MCF 10A (cell line): Measurements from ENCODE around the gene ABCD2. TPM values are rescaled to one million over a fixed set of nuclear protein-coding genes. Genes with fewer than 3 reads are reported as not detected.

Experiments used
- BruUV-seq: library from RNA; stranded (reverse); fragments of 400-500 nt; replicated peaks from 2 replicates; lab custom pipeline; 2021; lab: Mats Ljungman, UMichigan
- CTCF ChIA-PET: fragments of 300-600 bp; sonication (Branson Sonifier 250); formaldehyde crosslinking; extraction: SDS; loops from one replicate; lab custom pipeline; 2021; ENCODE audit warnings: antibody characterized with exemption, inconsistent platforms; lab: Yijun Ruan, JAX
- POLR2A ChIA-PET: fragments of 300-600, 350-650 bp; sonication (Branson Sonifier 250); formaldehyde crosslinking; extraction: SDS; loops from one replicate; lab custom pipeline; 2020; ENCODE audit warnings: antibody characterized with exemption, inconsistent platforms; lab: Yijun Ruan, JAX
- DNase-seq: peaks from one replicate; pipeline ENCODE4 v3.0.0-alpha.2; 2018; ENCODE audit not compliant: unreplicated experiment
- H3K27ac Mint-ChIP-seq: one replicate; pipeline ENCODE4 v1.8.0; 2022; ENCODE audit warnings: mild to moderate bottlenecking, low read depth, mixed read lengths; ENCODE audit not compliant: unreplicated experiment
- H3K27me3 Mint-ChIP-seq: one replicate; pipeline ENCODE4 v1.8.0; 2022; ENCODE audit warnings: mixed read lengths; ENCODE audit not compliant: insufficient read depth, unreplicated experiment
- H3K36me3 Mint-ChIP-seq: one replicate; pipeline ENCODE4 v1.8.0; 2022; ENCODE audit warnings: mild to moderate bottlenecking, moderate library complexity, mixed read lengths; ENCODE audit not compliant: insufficient read depth, unreplicated experiment
- H3K4me1 Mint-ChIP-seq: one replicate; pipeline ENCODE4 v1.8.0; 2022; ENCODE audit warnings: mixed read lengths; ENCODE audit not compliant: insufficient read depth, unreplicated experiment
- H3K4me3 Mint-ChIP-seq: one replicate; pipeline ENCODE4 v1.8.0; 2022; ENCODE audit warnings: mild to moderate bottlenecking, moderate library complexity, mixed read lengths; ENCODE audit not compliant: unreplicated experiment
- H3K9me3 Mint-ChIP-seq: one replicate; pipeline ENCODE4 v1.8.0; 2022; ENCODE audit warnings: mixed read lengths; ENCODE audit not compliant: unreplicated experiment
- CTCF ChIP-seq: fragments of 200-600 bp; IDR thresholded peaks from one replicate; pipeline ENCODE4 v1.8.0; 2022; ENCODE audit warnings: antibody characterized with exemption, mild to moderate bottlenecking; ENCODE audit not compliant: unreplicated experiment
- intact Hi-C: fragments of 100-400 bp; cut with micrococcal nuclease; formaldehyde crosslinking; loops from 2 replicates; pipeline ENCODE4 v1.14.1; 2022
- total RNA-seq: library from RNA; stranded (reverse); gene quantifications from 2 replicates; pipeline ENCODE4 v1.2.3, GENCODE V29; 2022

The ABCD2 gene
- total RNA-seq, 1 experiment from 2014 or later, result 0.42 TPM

DNA sequence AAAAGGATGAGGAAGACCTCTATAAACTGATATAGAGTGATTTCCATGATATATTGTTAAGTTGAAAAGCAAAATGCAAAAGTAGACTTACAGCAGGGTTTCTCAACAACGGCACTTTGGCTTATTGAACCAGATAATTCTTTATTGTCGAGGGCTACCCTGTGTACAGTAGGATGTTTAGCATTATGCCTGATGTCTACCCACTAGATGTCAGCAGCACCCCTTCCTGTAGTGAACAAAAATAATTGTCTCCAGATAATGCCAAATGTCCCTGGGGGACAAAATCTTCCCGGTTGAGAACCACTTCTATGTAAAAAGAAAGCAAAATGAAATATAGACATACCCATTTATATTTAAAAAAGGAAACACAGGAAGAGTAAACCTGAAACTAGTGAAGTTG, 32.4 kb downstream of the ABCD2 start:
- BruUV-seq, result no TSS peak
- Mint-ChIP-seq H3K36me3 (no peaks in the 10 kb centered on the region), H3K27ac (no peak overlapping the region), H3K4me1 (peaks cover 23% of the 10 kb centered on the region), H3K27me3 (no peaks in the 10 kb centered on the region), H3K9me3 (peaks cover 5% of the 10 kb centered on the region), H3K4me3 (no peak overlapping the region)
- peak; percentile 60 for DNase-seq
- TF ChIP-seq CTCF, result peak; percentile 43
- CTCF ChIA-PET, result interaction anchor here (0.6 to 1.7 kb wide), 10 partner anchors 23 to 522 kb away, joined by 3 to 10 read pairs (median 3); partner anchors contain the start of gene ABCD2
- intact Hi-C loops, result loop anchor here (1.0 to 10.0 kb wide), 6 partner anchors 105 to 518 kb away; no protein-coding TSS in a partner anchor
- POLR2A ChIA-PET, result interaction anchor here (1.6 kb wide), 1 partner anchor 16 kb away, joined by 3 read pairs; no protein-coding TSS in a partner anchor

- ChIA-PET POLR2A (interaction anchor here (1.6 kb wide), 1 partner anchor 16 kb away, joined by 3 read pairs; no protein-coding TSS in a partner anchor), CTCF (interaction anchor here (0.6 to 1.7 kb wide), 11 partner anchors 24 to 522 kb away, joined by 3 to 10 read pairs (median 3); partner anchors contain the start of gene ABCD2)
- peaks cover 19% of the 10 kb centered on the region for H3K4me1 Mint-ChIP-seq
- TF ChIP-seq CTCF, result no peak
- H3K27ac Mint-ChIP-seq, result no peak overlapping the region
- no TSS peak for BruUV-seq
- H3K27me3 Mint-ChIP-seq, result no peaks in the 10 kb centered on the region
- peaks cover 5% of the 10 kb centered on the region for H3K9me3 Mint-ChIP-seq
- no peaks in the 10 kb centered on the region for H3K36me3 Mint-ChIP-seq
- H3K4me3 Mint-ChIP-seq, result no peak overlapping the region
- intact Hi-C loops, result loop anchor here (1.0 to 10.0 kb wide), 6 partner anchors 105 to 518 kb away; no protein-coding TSS in a partner anchor
- DNase-seq, result no peak
Measured at GRCh38 chr12:39586816-39587215, 32.8 kb downstream of the ABCD2 start.

GRCh38 chr12:39581592-39581991, 38.0 kb downstream of the ABCD2 start:
- Mint-ChIP-seq H3K27me3 (no peaks in the 10 kb centered on the region), H3K9me3 (peaks cover 5% of the 10 kb centered on the region), H3K4me1 (peaks cover 2% of the 10 kb centered on the region), H3K36me3 (no peaks in the 10 kb centered on the region), H3K27ac (peak overlapping the region; percentile 54), H3K4me3 (peak overlapping the region; percentile 10)
- BruUV-seq, result no TSS peak
- CTCF ChIA-PET, result interaction anchor here (0.6 kb wide), 1 partner anchor 892 kb away, joined by 3 read pairs; no protein-coding TSS in a partner anchor
- POLR2A ChIA-PET, result interaction anchor here (0.7 kb wide), 1 partner anchor 88 kb away, joined by 3 read pairs; no protein-coding TSS in a partner anchor
- peak; percentile 63 for DNase-seq
- intact Hi-C loops, result loop anchor here (10.0 kb wide), 2 partner anchors 183 to 267 kb away; no protein-coding TSS in a partner anchor
- TF ChIP-seq CTCF, result no peak

- intact Hi-C loops, result no loop called here
- TF ChIP-seq CTCF, result no peak
- no peak overlapping the region for H3K4me3 Mint-ChIP-seq
- H3K4me1 Mint-ChIP-seq, result no peaks in the 10 kb centered on the region
- no peak for DNase-seq
- no peaks in the 10 kb centered on the region for H3K36me3 Mint-ChIP-seq
- ChIA-PET CTCF (interaction anchor here (0.7 kb wide), 2 partner anchors 42 to 44 kb away, joined by 3 read pairs; no protein-coding TSS in a partner anchor), POLR2A (no interaction called here)
- no peak overlapping the region for H3K27ac Mint-ChIP-seq
- no TSS peak for BruUV-seq
- no peaks in the 10 kb centered on the region for H3K9me3 Mint-ChIP-seq
- H3K27me3 Mint-ChIP-seq, result no peaks in the 10 kb centered on the region
Measured at GRCh38 chr12:39575498-39575875, 44.1 kb downstream of the ABCD2 start.
